Vagina (tissue), 2 donors: ENCODE data around the gene AMZ1.

ENCODE experiments used
- POLR2A ChIP-seq, 2 donors: fragments of 450-650 bp; IDR thresholded peaks; one replicate each; pipeline ENCODE4 v1.6.1; 2017; ENCODE audit warnings: antibody characterized with exemption in 2 of 2, mild to moderate bottlenecking in 2 of 2, moderate library complexity in 2 of 2
- POLR2AphosphoS5 ChIP-seq, 2 donors: sonication (generic); formaldehyde crosslinking; IDR thresholded peaks; one replicate each; pipeline ENCODE4 v1.9.0; 2017; ENCODE audit warnings: antibody characterized with exemption in 2 of 2, mild to moderate bottlenecking in 2 of 2, low read depth in 1 of 2; ENCODE audit not compliant: insufficient read depth in 1 of 2
- TF ChIP-seq, protein P1 (sequence below), 3 experiments: fragments of 450-650 bp in 2 of 3; fragments of 200-600 bp in 1 of 3; sonication (generic) in 1 of 3; IDR thresholded peaks; one replicate each; pipeline ENCODE4 v1.5.1; 2017 to 2019; ENCODE audit warnings: antibody characterized with exemption in 3 of 3, mild to moderate bottlenecking in 2 of 3, moderate library complexity in 2 of 3

- TF ChIP-seq POLR2A (IDR thresholded peaks at IDR 0.05) (no peak), POLR2AphosphoS5 (IDR thresholded peaks at IDR 0.05; ENCODE audit: insufficient read depth in 1 of 2, low read depth in 1 of 2) (no peak)
- TF ChIP-seq, protein P1, sequence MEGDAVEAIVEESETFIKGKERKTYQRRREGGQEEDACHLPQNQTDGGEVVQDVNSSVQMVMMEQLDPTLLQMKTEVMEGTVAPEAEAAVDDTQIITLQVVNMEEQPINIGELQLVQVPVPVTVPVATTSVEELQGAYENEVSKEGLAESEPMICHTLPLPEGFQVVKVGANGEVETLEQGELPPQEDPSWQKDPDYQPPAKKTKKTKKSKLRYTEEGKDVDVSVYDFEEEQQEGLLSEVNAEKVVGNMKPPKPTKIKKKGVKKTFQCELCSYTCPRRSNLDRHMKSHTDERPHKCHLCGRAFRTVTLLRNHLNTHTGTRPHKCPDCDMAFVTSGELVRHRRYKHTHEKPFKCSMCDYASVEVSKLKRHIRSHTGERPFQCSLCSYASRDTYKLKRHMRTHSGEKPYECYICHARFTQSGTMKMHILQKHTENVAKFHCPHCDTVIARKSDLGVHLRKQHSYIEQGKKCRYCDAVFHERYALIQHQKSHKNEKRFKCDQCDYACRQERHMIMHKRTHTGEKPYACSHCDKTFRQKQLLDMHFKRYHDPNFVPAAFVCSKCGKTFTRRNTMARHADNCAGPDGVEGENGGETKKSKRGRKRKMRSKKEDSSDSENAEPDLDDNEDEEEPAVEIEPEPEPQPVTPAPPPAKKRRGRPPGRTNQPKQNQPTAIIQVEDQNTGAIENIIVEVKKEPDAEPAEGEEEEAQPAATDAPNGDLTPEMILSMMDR (IDR thresholded peaks at IDR 0.05): no peak
These were observed 41.3 kb downstream of the AMZ1 start for GRCh38 chr7:2729031-2729892.
